HG02884 (cell line): ENCODE data around the gene PROKR2.

Source experiments
- ATAC-seq: cut with Tn5 transposase; IDR thresholded peaks from one replicate; pipeline ENCODE4 v1.9.1; 2021; ENCODE audit warnings: mild to moderate bottlenecking, moderate library complexity; ENCODE audit not compliant: unreplicated experiment

Gene PROKR2

DNA sequence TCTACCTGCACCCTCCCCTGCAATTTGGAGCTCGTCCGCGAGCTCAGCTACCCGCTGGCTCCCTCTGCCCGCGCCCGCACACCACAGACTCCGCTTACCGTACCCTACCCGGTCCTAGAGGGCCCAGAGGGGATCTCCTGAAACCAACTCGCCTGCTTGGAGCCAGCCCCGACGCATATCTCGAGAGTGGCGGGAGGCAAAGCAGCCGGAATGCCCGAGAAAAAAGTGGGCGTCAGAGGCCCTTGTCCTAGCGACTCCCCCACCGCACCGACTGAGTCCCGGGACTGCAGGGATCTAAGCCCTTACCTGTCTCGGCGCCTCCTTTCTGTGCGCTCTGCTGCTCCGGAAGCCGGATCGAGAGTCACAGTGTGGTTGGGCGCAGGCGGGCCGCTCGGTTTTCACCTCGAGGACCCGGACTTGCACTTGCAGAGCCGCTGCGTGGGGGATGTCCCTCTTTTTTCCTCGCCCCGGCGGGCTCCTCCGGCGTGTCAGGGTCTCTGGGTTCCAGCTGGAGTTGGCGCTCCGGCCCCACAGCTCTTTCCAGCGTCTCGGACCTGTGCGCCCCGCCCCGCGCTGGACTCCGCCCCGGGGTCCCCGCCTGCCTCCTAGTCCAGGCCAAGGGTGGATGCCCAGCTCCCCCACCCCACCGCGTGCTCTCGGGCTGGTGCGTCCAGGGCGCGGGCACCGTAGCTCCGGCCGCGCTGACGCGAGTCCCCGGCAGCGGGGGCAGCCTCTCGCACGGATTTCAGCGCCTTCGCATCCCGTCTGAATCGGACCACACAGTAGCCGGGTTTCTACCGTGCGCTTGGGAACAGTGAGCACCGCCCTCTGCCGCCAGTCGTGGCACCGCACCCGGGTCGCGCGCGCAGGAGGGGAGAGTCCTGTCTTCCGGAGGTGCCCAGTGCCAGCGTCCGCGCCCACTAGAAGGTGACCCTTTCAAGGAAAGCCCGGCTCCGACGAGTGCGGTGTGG is at the start of gene PROKR2:
TSS of gene PROKR2 (minus strand) at position 767 of the 971 bp plus-strand sequence. CDS start 2,585 bp downstream, outside the sequence.
- no peak for ATAC-seq

DNA sequence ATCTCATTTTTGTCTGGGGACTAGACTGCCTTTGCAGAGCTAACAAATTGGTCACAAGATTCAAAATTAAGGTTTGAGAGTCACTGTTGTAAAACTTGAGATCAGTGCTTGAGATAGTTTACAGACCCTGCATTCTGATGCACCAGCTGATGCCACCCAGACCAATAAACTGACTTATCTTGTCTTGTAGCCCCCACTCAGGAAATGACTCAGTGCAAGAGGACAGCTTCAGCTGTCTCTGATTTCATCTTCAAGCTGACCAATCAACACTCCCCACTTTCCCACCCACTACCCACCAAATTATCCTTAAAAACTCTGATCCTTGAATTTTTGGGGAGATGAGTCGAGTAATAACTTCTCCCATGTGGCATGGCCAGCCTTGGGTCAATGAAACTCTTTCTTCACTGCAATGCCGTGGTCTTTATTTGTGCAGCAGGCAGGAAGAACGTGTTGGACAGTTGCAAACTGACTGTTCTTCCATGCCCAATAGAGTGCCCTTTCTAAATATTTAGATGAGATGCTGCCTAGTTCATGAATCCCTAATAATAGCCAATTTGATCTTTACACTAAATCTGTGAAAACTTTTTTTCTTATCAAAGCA is 48.3 kb upstream of the PROKR2 start:
- no peak for ATAC-seq

DNA sequence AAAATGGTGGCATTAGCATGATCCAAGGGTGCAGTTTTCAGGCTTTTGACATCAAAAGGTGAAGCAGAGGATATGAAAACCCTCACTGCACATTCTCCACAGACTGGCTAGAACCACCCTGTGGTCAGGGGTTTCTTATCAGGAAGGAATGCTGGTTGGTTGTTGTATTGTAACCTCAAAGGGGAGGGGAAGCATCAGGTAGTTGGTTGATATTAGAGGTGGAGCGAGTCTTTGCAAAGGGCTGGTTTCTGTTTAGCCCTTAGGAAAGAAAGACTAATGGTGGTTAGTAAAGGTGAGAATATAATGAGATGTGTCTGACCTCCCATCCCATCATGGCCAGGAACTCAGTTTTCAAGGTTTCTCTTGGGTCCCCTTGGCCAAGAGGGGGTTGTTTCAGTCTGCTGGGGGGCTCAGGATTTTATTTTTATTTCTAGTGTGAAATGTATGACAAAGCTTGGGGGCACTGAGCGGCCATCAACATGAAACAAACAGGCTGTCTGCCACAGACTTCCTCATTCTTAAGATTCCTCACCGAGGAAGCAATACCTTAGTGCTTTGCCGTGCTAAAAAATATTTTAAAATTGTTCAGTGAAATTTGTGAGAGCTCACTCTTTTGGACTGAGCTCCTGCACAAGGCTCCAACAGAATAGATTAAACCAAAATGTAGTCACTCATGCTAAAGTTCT is 47.5 kb upstream of the PROKR2 start:
- no peak for ATAC-seq

DNA sequence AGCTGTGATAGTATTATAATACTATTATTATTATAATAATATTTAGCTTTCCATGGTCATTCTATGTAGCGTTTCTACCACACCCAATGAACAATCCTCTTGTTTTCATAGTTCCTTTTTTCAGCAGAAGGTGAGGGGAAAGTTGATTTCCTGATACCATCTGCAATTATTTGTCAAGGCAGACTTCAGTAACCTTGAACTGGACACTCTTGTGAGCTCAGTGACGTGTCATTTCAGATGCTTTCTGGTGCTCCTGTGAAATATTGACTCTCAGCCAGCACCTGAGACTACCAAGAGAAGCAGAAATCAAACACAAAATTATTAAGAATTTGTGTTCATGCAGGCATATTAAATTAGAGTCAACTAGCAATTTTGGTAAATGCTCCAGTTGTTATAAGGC is 46.0 kb upstream of the PROKR2 start:
- no peak for ATAC-seq

DNA sequence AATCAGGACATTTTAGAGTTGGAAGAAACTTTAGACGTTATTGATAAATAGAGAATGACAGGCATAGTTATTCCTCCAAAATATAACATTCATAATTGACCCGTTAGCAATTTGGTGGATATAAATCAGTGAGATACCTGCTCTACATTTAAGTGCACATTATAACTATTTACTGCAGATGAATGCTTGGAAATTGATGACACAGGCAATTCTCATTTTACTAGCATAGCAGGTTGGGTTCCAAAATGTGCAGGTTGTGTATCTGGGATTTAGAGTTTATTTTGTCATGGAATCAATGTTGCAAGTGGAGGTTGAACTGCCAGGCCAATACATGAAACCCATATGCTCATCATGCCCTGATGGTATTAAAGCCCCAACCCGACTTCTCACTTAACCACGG is 44.4 kb upstream of the PROKR2 start:
- no peak for ATAC-seq

DNA sequence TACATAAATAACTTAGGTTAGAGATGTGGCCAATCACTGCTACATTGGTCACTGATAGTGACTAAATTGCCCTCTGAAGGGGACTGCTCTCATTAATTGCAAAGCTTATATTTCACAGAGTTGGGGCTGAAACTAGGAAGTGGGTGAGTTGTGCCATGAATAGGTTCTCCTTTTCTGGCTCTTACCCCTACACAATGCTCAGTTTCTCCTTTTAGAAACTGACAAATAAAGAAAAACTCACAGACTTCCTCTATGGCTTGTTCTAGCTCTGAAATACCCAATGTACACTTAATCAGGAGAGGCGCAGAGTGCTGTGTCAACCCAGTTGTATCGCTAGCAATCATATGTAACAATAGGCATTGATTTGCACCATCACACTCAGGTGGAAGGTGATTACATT is 41.2 kb upstream of the PROKR2 start:
- no peak for ATAC-seq

DNA sequence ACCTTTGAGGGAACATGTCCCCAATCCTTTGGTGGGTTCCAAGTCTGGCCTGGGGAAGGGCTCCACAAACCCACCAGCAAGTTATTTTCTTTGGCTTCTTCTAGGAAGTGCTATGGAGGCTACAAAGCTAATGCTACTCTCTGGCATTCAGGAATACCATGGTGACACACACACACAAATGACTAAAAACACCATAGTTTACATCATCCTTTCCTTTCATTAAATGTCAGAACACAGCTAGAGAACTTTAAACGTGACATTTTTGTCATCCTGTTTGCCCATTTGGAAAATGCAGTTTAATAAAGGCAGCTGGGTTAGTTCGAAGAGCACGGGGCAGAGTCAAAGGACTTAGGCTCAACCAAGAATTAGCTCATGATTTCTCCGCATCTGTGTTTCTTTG is 40.2 kb upstream of the PROKR2 start:
- ATAC-seq: no peak

DNA sequence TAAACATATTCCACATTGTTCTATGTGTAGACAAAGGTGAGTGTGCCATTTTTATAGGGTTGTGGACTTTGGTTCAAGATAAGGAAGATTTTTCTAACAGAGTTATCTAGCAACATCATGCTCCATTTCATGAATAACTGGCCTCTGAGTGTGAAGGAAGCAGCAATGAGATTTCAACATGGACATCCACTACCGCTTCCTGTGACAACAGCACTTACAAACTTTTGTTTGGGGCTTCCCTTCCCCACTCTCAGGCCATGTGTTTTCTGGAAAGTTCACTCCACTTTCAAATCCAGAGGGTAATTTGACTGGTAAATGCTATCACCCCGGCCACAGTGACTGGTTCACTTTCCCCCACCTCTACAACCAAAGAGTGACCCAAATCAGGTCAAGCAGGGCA is 38.1 kb upstream of the PROKR2 start:
- ATAC-seq: no peak

DNA sequence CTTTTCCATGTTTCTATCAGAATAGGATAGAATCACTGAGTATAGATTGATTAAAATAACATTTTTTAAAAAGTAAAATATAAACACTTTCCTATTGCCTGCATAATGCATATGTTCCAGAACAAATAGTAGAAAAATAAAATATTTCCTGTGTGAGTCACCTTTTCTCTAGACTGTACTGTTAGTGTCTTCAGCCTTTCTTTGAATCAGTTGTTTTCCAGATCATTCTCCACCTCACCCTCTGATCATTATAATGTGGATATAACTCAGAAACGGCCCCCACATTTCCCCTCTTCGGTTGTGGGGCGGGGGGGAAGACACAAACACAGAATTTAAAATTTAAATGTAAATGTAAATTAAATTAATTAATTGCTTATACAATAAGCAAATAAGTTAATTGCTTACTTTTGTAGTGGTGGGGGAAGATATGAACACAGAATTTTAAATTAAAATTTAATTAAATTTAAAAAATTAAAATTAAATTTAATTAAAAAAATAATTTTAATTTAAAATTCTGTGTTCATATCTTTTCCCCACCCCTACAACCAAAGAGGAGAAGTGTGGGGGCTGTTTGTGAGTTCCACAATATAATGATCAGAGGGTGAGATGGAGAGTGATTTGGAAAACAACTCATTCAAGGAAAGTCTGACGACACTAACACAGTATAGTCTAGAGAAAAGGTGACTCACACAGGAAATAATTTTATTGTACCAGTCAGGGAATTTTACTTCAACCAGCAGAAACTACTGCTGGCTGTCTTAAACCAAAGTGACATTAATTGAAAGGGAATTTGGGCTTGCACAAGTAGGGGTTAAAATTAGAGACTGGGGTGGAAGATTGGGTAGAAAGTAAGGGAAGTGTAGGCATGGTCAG is 37.1 kb upstream of the PROKR2 start:
- ATAC-seq: no peak

DNA sequence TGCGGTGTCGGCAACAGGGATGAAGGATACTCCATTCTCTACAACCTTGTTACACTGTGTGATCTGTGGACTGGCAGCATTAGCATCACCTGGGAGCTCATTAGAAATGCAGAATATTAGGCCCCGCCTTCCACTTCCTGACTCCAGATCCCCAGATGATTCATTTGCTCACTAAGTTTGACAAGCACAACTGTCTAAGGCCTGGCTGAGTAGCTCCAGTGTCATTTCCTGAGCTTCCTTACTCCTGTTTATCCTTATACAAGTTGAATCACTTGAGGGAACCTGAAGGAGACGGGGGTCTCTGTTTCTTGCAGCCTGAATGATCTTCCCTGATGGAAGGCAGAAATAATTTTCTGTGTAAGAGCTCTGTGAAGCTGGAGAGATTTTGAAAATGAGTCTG is 32.7 kb upstream of the PROKR2 start:
- no peak for ATAC-seq

DNA sequence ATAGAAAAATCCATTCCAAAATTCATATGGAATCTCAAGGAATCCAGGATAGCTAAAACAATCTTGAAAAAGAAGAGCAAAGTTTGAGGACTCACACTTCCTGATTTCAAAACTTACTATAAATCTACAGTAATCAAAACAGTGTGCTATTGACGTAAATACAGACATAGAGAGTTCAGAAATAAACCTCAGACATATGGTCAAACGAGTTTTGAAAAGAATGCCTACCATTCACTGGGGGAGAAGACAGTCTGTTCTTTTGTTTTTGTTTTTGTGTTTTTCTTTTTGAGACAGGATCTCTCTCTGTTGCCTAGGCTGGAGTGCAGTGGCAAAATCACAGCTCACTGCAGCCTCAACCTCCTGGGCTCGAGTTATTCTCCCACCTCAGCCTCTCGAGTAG is 25.3 kb upstream of the PROKR2 start:
- no peak for ATAC-seq

DNA sequence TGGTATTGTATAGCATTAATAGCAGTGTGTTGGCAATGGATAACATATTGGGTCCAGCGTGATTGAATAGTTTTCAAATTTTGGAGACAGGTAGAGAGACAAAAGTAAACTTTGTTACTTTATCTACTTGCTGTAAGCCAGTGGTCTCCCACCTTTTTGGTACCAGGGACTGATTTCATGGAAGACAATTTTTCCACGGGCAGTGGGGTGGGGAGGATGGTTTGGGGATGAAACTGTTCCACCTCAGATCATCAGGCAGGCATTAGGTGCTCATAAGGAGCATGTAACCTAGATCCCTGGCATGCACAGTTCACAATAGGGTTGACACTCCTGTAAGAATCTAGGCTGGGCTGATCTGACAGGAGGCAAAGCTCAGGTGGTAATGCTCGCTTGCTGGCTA is 14.6 kb upstream of the PROKR2 start:
- ATAC-seq: no peak

DNA sequence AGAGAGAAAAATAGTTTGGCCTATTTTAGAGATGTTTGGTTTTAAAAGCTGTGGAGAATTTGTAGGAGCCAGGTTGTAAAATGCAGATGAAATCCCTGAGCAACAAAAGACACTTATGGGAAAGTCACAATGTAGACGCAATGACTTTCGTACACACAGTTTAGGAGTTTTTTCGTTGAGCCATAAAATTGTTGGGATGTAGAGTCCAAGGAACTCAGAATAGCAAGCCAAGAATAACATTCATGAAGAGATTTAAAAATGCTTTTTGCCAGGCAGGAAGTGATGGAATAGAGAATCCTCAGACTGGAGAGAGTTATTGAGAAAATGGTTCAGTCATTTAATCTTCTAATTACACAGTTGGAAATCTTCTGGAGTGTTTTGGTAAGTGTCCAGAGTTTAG is 11.5 kb upstream of the PROKR2 start:
- ATAC-seq: no peak

DNA sequence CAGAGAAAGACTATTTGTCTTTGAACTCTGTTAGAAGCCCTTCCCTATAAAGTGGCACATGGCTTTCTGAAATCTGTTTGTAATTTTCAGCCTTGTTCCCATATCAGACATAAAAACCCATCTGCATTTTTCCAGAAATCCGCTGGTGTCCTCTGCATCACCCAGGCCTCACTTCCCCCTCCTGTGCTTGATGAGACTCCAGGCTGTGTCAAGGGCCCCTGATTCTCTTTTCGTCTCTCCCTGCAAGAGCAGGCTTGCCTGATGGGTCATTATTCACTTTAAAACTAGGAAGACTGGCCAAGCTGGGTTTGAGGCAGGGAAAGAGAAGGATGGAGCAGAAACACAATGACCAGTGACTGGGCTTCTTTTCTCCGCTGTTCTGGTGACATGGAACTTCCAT is 10.6 kb upstream of the PROKR2 start:
- no peak for ATAC-seq

DNA sequence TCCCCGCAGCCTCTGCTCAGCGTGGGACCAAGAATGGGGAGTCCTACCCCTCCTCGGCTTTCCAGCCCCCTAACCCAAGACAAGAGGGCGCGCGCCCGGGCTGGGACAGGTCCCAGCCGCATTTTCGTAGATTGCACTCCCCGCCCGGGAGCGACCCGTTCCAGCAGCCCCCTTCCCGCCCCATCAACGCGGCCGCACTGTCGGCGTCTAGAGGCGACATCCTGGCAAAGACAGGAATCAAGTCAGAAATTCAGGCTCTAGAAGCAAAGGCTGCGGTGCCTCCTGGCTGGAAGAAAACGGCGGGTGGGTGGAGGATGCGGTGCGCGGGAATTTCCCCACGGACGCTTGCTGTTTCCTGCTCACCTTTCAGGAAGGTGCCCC is 957 bp downstream of the PROKR2 start:
- ATAC-seq: no peak

DNA sequence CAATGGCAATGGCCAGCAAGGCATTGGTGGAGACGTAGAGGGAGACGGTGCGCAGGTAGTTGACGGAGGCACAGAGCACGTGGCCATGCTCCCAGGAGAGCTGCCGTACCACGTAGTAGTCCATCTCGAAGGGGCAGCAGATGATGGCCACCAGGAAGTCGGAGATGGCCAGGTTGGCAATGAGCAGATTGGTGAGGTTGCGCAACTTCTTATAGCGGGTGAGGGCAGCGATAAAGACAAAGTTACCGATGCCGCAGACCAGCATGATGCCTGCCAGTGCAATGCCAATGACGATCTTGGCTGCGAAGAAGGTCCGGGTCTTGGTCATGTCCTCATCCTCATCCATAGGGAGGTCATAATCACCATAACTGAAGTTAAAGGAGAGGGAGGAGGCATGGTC is 2.8 kb downstream of the PROKR2 start:
- ATAC-seq: no peak

DNA sequence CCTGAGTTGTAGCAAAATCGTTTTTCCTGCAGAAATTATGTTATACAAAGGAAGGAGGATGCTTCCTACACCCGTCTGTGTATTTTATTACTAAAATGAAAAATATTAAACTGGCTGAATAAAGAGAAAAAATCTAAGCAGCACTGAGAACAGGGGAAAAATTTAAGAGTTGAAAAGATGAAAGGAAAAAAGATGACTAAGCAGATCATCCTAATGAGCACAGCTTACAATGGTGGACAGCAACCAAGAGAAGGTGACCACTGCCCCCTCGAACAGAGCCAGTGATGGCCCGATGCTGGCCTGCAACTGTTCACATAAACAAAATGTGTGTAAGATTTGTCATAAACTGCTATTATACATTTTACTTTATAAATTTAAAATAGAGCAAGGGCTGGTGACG is 4.2 kb downstream of the PROKR2 start:
- ATAC-seq: no peak

DNA sequence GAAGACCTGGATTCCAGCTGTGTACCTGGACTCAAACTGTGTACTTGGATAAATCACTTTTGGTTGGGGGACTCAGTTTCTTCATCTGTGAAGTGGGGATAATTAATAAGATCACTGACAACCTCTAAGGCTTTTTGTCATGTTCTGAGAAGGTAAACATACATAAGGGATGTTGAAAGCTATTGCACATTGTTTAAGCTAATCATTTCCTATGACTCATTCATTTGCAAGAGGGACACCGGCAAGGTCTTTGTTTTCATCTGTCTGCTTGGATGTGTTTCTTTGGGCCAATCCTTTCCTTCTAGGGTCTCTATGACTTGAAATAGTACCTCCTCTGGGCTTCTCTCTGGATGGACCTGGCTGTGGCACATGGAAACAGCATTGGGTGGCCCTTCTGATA is 6.8 kb downstream of the PROKR2 start:
- ATAC-seq: no peak

DNA sequence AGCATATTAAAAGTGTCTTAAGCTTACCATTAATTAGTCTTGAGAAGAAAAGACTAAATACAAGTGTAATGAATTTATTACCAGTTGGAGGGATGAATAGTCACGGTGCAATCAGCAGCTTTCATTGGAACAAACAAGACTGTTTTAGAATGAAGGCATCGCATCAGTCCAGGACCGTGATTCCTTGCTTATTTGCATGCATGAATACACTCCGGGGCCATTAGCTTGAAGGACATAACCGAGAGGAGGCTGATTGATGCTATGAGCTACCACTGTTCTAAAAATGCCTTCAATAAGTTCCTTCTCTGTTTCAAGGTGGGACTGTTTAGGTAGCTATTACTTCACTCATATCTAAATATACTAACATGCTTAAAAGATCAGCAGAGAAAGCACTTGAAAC is 17.9 kb downstream of the PROKR2 start:
- no peak for ATAC-seq

DNA sequence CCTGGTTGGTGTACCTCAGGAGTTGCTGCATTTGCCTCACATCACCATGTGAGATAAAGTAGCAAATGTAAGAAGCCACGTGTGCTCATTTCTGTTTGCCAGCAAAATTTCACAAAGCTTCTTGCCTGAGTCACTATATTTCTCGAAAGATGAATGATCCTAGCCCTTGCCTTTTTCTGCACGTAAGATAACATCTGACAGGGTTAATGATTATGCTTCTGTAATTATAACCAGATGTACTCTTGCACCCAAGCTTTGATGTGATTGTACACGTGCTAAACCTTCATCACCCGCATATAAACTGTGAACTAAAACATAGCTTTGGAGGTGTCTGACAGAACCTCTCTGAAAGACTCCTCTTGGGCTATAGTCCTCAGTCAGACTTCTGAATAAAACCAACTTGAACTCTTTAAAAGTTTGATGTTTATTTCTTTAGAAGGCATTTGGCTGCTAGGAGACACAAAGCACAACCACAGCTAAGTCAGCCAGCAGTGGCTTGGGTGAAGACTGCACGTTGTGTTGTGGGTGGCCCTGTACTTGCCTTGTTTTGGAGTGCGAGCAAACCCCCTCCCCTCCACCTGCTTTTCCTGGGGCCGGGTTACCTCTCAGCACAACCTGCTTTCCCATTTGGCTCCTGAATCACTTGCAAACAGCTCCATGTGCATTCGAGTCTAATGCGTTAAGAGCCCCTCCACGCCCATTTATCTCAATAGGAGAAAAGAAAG is 19.3 kb downstream of the PROKR2 start:
- no peak for ATAC-seq
